GM18520 (cell line): ENCODE measurements around the gene DACT2.
"Not testable (repeated sequence)": the region's sequence is repeated elsewhere in the genome, so short reads cannot be mapped to it uniquely, and the experiment has no call there.

Source experiments
- ATAC-seq: cut with Tn5 transposase; IDR thresholded peaks from one replicate; pipeline ENCODE4 v1.9.1; 2021; ENCODE audit not compliant: unreplicated experiment

DACT2 gene

DNA sequence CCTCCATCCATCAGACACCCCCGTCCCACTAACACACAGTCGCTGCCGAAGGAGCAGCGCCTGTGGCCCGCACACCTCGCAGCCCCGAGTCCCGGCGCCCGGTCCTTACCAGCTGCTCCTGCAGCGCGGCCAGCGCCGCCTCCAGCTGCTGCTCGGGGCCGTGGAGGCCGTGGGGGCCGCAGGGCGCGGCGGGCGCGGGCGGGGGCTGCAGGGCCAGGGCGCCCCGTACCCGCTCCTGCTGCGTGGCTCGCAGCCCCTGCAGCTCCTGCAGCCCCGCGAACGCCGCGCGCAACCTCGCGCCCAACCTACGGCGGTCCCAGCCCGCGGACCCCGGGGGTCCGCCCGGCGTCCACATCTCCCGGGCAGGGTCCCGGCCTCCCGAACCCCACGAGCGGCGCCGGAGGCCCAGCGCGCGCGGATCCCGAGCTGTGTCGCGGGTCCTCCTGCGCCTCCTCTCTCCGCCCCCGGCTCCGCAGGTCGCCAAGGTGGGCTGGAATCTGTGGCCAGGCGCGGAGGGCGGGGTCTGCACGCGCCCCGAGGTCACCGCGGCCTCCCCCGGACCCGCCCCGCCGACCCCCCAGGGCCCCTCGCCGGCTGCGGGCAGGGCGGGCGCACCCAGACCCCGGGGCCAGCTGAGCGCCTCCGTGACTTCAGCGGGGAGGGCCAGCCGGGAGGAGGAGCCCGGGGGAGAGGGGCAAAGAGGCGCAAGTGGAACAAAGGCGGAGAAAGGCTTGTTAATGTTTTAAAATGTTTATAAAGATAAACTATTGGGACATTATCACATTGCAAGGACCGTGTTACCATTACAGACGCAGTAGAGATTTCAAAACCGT lies at the start of gene DACT2:
Gene DACT2 (minus strand): TSS at position 499 of the 833 bp plus-strand sequence. CDS start 144 bp downstream, at position 355.
- ATAC-seq: no peak

GRCh38 chr6:168368936-168369335 lies 49.4 kb upstream of the DACT2 start:
- ATAC-seq: no peak

DNA sequence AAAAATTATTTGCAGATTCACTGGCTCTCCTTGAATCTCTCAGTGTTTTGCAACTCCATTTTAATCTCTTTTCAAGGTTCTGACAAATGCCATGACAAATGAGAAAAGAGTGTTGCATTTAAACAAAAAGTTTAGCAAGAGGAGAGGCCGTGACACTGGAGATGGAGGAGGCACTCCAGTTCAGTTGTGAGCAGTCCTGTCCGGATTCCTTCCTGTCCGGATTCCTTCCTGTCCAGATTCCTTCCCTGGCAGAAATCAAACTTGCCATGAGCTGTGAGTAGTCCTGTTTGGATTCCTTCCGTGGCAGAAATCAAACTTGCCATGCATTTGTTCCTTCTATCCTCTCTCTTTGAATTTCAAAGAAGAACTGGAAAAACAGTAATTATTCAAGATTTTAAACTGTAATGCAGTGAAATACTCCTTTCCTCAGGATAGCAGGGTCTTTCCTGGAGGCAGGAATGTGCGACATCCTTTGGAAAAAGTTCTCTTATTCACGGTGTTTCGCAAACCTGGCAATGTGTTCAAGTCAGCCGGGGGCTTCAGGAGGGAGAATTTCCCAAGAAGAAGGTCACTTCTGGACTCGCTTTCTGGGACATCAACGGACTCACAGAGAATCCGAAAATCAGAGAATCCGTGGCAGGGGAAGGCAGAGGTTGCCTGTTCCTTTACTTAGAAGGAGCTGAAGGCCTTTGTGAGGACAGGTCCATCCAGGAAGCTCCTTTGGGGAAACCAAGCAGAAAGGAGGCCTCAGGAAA lies 48.7 kb upstream of the DACT2 start:
- no peak for ATAC-seq

DNA sequence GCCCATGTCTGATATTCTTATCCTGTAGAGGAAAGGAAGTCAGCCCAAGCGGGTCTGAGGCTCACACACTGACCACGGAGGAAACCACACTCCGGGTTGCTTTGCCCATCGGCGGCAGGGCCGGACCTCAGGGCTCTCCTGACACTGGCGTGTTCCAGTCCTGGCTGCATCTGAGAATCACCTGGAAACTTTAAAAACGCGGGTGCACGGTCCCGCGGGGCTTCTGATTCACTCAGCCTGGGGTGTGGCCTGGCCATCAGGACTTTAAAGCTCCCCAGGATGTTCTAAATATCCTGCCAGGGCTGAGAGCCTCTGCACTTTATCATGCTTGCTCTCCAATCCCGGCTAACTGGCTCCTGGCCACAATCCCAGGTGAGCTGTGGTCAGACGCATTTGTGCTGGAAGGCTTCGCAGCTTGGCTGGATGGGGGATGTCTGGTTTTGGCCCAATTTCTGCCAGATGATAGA lies 47.7 kb upstream of the DACT2 start:
- no peak for ATAC-seq

- no peak for ATAC-seq
These were observed 46.9 kb upstream of the DACT2 start for GRCh38 chr6:168366473-168366872.

- no peak for ATAC-seq
These were observed 46.0 kb upstream of the DACT2 start for GRCh38 chr6:168365422-168366165.

DNA sequence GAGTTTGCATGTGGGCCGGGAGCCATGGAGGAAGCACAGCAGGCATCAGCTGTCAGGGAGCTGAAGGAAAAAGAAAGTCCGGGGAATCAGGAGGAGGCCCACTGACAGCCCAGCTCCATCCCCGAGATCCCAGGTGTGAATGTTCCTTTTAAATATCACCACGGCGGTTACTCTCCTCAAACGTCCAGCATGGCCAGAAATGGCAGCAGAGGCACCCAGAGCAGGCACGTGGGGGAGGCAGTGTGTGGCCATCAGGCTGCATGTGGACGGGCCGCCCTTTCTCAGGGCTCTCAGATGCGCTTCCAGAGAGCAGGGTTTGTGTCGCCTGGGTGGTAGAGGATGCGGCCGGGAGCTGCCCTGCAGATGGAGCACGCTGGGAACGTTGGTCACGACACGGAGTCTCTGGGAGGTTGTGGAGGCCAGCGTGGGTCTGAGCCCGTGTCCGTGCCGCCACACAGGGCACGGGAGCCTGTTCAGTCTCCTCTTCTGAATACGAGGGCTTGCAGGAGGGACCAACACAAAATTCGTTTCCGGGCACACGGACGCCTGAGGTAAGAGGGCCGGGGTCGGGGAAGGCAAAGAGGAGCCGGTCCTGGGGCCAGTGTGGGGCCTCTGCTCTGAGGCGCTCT lies 45.3 kb upstream of the DACT2 start:
- no peak for ATAC-seq

DNA sequence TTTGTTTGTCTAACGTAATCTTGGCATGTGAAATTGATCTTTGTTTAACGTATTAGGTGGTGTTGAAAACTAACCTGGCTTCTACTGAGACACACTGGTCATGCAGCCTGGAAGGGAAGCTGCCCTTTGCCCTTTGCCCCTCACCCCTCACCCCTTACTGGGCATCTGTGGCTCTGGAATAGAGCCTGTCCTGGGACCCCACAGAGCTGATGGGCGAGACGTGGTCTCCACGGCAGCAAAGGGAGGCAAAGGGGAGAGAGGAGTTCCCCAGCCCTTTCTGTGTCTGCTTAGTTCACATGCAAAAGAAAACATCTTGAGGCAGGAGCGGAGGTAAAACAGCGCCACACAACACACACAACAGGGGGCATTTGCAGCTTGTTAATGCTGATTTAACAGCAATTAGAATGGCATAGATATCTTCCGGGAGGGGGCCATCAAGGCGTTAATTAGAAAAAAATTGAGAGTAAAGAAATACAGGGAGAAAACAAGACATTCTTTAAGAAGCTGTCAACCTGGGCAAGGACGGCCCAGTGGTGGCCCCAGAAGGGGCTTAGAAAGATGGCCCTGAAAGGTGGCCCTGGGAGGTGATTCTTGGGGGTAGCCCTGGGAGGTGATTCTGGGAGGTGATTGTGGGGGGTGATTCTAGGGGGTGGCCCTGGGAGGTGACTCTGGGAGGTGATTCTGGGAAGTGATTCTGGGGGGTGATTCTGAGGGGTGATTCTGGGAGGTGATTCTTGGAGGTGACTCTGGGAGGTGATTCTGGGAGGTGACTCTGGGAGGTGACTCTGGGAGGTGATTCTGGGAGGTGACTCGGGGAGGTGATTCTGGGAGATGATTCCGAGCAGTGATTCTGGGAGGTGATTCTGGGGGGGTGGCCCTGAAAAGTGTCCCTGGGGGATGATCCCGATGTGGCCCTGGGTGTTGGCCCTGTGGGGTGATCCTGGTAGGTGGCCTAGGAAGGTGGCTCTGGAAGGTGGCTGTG lies 44.5 kb upstream of the DACT2 start:
- ATAC-seq: no peak

- ATAC-seq: no peak
These were observed 43.7 kb upstream of the DACT2 start for GRCh38 chr6:168363302-168363701.

DNA sequence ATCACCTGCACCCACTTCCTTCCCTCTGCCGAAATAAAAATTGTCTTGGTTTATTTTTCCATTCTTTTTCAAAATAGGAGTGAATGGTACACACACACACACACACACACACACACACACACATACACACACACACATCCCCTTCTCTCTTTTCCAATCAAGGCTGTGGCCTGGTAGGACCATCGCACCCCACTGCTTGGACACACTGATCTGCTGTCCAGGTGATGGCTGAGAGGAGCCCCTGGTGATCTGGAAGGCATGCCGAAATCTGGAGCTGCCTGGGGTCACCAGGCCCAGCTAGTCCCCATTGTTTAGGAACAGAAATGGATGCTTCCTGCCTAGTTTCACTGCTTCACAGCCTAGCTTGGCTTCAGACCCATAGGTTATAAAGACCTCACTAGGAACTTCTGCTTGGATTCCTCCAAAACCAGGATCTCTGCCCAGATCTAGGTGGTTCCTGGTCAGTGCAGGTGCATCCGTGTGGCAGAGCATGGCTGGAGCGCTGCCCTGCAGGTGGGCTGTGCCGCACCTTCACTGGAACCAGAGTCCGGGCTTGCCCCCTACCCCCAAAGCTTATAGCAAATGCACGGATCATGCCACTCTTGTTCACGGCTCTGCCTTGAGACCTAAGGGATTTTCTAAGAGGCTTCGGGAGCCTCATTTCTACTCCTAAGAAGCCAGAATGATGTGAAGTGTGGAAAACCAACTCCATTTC lies 42.9 kb upstream of the DACT2 start:
- no peak for ATAC-seq

- no peak for ATAC-seq
These were observed 42.2 kb upstream of the DACT2 start for GRCh38 chr6:168361766-168362165.

DNA sequence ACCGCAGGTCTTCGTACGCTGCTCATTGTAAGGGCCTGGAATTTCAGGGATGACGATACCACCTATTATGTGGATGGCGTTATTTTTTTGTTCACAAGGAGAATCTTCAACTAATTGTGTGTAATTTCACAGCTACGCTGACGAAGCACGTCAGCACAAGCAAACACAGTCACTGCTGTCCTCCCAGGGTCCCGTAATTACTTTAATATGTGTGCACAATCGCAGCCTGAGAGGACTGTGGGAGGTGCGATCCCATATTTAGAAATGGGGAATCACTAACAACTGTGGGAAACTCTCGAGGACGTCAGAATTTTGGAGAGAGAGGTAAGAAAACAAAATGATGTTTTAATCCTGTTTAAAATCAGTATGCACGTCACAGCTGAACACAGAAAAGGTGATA lies 40.2 kb upstream of the DACT2 start:
- ATAC-seq: no peak

DNA sequence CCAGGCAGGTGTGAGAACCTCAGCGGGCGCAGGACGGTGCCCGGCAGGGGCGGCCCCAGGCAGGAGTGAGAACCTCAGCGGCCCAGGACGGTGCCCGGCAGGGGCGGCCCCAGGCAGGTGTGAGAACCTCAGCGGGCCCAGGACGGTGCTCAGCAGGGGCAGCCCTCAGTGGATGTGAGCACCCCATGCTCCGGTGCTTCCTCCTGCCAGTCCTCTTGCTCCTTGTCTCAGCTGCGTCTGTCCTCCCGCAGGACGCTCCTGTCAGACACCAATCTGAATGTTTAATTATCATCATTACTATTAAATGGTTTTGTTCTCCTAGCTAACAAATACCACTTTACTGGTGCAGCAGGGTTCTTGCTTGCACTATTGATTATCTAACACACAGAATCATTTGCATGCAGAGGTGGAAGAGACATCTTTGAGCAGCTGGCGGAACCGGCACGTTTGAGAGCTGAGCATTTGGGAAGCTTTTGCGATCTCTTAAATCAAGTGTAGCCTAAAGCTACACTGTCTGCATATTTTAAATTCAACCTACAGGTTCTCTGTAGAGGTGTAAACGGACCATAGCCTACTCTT lies 39.4 kb upstream of the DACT2 start:
- ATAC-seq: no peak

- not testable (repeated sequence) for ATAC-seq
These were observed 37.3 kb upstream of the DACT2 start for GRCh38 chr6:168356872-168357271.

GRCh38 chr6:168355716-168356522 lies 36.3 kb upstream of the DACT2 start:
- ATAC-seq: no peak

DNA sequence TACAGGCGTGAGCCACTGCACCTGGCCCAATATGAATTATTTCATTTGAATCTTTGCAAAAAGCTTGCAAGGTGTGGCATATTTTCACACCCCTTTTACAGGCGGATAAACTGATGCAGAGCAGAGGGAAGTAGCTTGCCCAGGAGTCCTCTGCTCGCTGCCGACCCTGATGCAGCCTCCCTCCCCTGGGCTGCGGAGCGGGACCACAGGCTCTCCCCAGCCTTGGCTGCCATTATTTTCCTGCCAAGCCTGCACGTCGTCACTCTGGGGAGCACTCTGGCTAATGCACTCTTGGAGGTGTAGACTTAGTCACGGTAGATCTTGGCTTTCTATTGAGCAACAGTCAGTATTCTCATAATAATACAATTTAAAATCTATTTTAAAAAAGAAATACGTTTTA lies 34.8 kb upstream of the DACT2 start:
- ATAC-seq: no peak

DNA sequence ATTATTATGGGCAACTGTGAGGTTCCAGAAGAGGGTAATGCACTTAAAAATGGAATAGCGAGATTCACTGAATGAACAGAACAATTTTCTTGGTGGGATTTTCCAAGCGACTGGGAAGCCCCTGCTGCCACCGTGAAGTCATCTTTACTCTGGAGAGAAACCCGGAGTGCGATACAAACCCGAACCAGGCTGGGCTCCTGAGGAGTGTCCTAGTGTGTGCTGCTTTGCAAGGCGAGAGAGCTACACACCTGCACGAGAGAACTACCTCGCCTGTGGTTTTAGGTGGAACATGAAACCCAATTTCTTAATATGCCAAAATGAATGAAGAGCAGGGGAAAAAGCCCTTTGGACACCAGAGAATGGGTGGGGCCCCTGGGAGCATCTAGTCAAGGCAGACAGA lies 33.5 kb upstream of the DACT2 start:
- no peak for ATAC-seq

DNA sequence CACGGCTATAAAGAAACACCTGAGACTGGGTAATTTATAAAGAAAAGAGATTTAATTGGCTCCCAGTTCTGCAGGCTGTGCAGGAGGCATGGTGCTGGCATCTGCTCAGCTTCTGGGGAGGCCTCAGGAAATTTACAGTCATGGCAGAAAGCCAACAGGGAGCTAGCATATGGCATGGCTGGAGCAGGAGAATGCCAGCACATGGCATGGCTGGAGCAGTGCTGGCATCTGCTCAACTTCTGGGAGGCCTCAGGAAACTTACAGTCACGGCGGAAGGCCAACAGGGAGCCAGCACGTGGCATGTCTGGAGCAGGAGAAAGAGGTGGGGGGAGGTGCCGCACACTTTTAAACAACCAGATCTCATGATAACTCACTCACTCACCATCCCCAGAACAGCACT lies 32.5 kb upstream of the DACT2 start:
- ATAC-seq: no peak
